Fibroblast of upper back skin (primary cell): ENCODE results near the gene FCHSD2.
"Not testable (repeated sequence)": the region's sequence is repeated elsewhere in the genome, so short reads cannot be mapped to it uniquely, and the experiment has no call there.

Experiments used
- DNase-seq: peaks from one replicate; pipeline ENCODE4 v3.0.0-alpha.2; 2013

Gene FCHSD2

DNA sequence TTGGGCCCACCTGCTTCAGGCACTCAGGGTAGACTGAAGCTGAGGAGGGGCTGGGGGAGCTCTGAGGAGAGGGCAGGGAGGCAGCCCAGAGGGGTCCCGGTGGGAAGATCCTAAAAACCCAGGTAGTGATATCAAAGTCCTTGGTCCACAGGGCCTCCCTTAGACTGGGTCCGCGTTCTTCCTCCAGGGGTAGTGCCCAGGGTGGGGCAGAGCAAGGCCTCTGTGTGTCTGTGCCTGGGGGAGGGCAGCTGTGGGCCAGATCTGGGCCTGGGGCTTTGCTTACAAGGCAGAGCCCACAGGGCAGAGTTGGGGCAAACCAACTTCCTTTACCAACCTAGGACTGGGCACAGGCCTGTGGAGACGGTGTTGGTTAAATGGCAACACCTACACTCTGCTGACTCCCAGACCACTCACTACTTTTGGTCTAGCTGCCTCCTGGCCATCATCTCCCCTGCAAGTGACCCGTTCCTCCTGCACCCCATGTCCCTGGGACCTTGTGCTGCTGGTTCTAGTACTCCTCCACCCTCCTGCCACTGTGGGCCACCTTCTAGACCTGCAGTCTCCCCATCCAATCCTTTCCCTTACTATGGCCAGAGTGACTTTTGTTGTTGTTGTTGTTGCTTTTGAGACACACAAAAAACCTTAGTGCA, 312.1 kb downstream of the FCHSD2 start:
- DNase-seq: no peak

GRCh38 chr11:72829178-72829577, 312.9 kb downstream of the FCHSD2 start:
- DNase-seq: no peak

- DNase-seq: no peak
These were observed 313.4 kb downstream of the FCHSD2 start for GRCh38 chr11:72828692-72829101.

DNA sequence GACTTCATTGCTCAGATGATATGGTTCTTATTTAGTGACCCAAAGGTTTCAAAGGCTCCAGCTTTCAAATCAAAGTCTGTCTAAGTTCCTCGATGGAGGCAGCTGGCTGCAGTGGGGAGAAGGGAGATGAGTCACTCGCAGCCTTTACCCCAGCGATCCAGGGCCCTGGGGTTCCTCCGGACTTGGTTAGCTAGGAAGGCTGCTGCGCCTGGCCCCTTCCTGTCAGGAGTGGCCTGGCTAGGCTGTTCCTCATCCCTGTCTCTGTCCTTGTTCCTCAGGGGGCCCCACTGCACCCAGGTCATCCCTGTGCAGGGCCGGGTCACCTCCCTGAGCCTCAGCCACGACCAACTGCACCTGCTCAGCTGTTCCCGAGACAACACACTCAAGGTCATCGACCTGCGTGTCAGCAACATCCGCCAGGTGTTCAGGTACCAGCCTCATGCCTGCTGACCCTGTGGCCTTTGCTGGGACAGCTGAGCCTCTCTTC, 314.0 kb downstream of the FCHSD2 start:
- no peak for DNase-seq

GRCh38 chr11:72827656-72828055, 314.5 kb downstream of the FCHSD2 start:
- not testable (repeated sequence) for DNase-seq

GRCh38 chr11:72826942-72827480, 315.1 kb downstream of the FCHSD2 start:
- DNase-seq: no peak

- DNase-seq: no peak
These were observed 315.8 kb downstream of the FCHSD2 start for GRCh38 chr11:72826191-72826941.

DNA sequence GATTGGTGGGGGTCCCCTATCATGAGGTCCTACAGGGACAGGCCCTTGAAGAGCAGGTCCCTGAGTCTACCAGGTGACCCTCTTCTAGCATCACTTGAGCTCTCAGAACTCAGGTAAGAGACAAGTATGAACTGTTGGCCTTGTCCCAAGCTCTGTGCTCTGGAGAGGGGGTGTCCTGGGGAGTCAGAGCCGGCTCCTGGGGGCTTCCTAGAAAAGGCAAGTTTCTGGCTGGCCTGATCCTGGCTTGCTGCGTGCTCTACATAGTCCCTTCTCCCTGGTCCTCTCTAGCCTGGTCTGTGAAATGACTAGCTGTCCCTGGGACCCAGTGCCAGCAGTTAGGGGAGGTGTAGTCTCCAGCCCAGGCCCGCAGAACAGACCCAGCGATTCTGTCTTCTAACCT, 316.5 kb downstream of the FCHSD2 start:
- no peak for DNase-seq

DNA sequence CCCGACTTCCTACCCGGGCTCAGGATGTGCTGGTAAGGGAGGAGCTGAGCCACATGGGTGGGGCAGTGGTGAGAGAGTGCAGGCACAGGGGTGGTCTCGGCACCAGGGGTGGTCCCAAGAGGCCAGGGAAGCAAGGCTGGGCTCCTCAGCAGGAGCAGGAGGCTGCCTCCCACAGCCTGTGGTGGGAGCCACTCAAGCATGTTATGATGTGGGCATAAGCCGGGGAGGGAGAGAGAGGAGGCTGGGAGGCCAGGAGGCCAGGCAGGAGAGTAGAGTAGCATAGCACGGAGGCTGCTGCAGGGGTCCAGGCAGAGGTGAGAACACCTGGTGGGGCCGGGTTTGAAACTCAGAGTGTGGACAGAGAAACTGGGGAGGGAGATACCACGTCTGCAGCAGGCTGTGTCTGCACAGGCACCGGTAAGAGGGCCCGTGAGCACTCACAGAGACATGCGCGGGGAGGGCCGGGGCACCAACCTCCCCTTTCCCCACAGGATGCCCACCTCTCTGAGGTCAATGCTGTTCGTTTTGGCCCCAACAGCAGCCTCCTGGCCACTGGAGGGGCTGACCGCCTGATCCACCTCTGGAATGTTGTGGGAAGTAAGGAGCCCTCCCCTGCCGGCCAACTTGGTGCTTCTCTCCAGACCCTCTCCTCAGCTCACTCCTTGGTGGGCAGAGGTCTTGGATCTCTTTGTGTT, 317.2 kb downstream of the FCHSD2 start:
- DNase-seq: no peak

GRCh38 chr11:72824020-72824419, 318.1 kb downstream of the FCHSD2 start:
- DNase-seq: no peak

- DNase-seq: no peak
These were observed 318.9 kb downstream of the FCHSD2 start for GRCh38 chr11:72823105-72823804.

DNA sequence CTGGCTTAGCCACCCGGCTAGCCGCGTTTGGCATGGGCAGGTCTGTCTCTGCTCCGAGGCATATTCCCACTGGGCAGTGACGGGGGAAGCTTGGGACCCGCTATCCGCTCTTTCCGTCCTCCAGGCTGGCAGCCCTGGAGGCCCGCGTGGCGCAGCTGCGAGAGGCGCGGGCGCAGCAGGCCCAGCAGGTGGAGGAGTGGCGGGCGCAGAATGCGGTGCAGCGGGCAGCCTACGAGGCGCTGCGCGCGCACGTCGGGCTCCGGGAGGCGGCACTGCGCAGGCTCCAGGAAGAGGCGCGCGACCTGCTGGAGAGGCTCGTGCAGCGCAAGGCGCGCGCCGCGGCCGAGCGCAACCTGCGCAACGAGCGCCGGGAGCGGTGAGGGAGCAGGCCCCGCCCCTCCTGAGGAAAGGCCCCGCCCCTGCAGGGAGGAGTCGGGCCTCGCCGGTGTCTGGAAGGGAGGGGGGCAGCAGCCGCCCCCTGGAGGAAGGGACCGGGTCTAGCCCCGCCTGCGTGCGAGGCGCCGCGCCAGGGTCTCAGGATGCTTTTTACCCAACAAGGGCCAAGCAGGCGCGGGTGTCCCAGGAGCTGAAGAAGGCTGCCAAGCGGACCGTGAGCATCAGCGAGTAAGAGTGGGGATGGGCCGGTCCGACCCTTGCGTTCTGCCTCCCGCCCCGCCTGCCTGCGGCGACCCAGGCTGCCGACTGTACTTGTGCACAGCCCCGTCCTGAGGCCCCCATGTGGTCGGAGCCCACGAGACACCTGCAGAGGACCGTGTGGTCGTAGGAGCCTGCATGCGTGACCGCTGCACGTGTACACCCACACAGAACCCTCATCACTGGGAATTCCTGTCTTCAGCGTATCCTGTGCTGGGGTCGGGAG, 320.0 kb downstream of the FCHSD2 start:
- DNase-seq: peak; percentile 79

- no peak for DNase-seq
These were observed 320.7 kb downstream of the FCHSD2 start for GRCh38 chr11:72821221-72821919.

DNA sequence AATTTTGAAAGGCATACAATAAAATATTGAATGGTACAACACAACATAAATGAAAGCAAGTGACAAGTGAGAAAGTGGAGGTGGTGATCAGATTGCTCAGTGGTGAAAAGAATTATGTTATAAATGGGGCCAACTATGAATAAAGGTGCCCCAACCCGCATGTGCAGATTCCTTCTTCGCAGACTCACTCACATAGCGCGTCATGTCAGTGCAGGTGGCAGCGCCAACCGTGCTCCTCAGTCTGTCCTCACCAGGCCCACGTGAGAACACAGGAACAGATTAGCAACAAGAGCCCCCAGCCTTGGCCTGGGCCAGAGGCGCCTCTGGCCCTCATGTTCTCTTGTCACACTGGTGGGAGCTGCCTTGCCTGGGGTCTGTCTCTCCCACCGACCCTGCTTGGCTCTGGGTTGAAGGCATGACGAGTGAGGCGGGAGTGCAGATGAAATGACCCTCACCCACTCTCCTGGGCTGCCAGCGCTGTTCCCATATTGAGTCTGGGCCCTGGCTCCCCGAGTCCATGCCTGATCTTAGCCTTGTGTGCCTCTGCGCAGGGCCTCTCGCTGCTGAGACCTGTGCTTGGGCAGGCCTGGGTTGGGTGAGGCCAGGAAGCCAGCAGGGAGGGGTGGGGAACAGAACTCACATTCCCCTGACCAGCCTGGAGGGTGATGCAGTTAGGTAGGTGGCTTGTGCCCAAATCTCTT, 321.5 kb downstream of the FCHSD2 start:
- DNase-seq: no peak

- DNase-seq: no peak
These were observed 323.1 kb downstream of the FCHSD2 start for GRCh38 chr11:72818971-72819370.

DNA sequence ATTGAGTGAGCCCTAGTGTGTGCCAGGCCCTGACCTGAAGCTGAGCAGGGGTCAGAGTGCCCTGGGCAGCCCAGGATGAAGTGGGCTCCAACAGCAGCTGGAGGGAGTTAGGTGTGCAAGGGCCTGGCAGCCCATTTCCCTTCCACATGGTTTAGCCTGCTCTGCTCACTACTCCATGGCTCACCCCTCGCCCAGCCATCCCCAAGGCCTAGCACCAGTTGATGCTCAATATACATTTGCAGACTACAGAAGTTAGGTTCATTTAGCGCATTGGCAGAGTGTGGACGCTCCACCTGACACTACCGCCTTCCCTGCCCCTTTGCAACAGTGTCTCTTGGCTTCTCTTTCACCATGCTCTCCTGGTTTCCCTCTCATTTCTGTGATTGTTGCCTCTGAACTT, 324.2 kb downstream of the FCHSD2 start:
- DNase-seq: no peak

DNA sequence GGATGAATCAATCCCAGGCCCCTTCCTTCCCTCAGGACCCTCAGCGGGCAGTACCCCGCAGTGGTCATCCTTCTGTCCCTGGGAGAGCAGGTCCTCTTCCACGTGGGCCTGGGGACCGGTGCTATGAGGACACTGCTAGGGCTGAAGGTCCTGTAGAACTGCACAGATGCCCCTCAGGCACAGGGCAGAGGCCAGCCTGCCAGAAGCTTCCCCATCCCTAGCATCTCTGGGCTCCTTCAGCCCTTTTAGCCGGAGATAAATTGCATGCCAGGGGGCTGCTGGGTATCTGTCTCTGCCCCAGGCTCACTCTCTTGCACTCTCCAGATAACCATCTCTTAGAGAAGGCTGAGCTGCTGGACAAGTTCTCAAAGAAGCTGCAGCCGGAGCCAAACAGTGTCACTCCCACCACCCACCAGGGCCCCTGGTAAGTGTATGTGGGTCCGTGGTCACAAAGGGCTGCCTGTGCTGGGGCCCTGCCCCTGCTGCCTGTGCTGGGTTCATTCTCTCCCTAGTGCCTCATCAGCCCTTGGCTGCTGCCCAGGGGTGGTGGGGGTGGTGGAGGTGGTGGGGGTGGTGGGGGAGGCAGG, 325.6 kb downstream of the FCHSD2 start:
- DNase-seq: no peak

DNA sequence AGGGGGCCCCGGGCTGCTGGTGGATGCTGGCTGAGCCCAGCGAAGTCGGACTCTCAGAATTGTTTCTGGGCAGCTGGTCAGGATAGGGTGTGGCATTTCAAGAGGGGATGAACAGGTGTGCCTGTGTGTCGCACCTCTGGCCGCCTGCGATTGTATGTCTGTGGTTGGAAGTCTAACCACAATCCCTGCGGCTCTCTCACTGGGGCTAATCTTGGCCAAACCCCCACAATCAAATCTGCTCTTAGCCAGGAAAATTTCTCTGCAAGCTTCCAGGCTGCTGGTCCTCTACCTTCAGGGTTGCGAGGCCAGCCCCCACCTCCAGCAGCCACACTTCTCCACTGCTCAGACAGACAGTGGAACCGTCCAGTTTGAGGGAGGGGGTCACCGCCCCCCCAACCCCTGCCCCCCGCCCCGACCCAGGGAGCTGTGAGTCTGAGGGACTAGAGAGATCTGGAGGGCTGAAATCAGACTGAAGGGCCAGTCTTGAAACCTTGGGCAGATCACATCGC, 327.0 kb downstream of the FCHSD2 start:
- no peak for DNase-seq

- DNase-seq: peak; percentile 75
These were observed 327.6 kb downstream of the FCHSD2 start, which contains the start of gene ATG16L2 for GRCh38 chr11:72814286-72815109. ATG16L2 (plus strand) TSS chr11:72814411; CDS start chr11:72814446, 35 bp downstream.
